Erythroblast (primary cell): ENCODE results near the gene RAB6B.

Experiments used
- DNase-seq, 2 experiments: peaks; one replicate each; lab custom pipeline; 2025; lab: John Stamatoyannopoulos, UW
- GATA1 ChIP-seq: IDR thresholded peaks from 2 replicates; pipeline ENCODE4 v1.6.1; 2011; ENCODE audit warnings: low read depth, mild to moderate bottlenecking, control low read depth, low read length, moderate library complexity
- POLR2A ChIP-seq: IDR thresholded peaks from 2 replicates; pipeline ENCODE4 v1.6.1; 2011; ENCODE audit warnings: mild to moderate bottlenecking, low read length

RAB6B gene

GRCh38 chr3:133895208-133896001, at the start of gene RAB6B:
Gene RAB6B (minus strand): TSS chr3:133895882. CDS start chr3:133895466, 416 bp downstream.
- TF ChIP-seq POLR2A (peak; percentile 68), GATA1 (no peak)
- peak; percentile 75 to 85 for DNase-seq

DNA sequence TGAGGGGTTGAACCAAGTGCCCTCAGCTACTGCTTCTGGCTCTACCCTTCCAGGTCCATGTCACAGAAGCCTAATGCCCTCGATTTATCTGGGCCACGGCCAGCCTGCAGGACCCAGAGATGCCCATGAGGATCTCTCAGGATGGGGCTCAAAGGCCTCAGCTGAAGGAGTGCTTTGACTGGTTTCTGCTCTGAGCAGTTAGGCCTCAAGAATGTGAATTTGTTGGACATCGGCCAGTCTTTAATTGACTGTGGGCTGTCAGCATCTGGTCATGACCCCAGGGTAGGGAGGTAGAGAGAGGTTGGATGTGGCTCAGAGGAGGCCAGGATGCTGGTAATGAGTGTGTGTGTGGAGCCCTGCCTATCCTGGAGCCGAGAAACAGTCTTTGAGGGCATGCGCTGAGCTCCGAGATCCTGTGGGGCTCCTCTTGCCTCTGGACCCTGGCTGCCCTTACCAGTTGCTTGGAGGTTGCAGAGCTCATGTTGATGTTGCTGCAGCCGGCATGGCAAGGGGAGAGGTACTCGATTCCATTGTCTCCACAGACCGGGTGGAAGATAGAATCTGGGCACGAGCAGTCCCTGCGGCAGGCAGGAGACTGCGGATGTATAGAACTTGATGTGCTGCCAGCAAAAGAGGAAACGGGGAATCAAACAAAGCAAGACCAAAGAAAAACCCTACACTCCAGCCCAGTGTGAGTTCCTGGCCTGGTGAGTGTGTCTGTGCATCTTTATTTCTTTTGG, 49.1 kb upstream of the RAB6B start:
- no peak for DNase-seq
- TF ChIP-seq POLR2A: no peak
- no peak for TF ChIP-seq GATA1

DNA sequence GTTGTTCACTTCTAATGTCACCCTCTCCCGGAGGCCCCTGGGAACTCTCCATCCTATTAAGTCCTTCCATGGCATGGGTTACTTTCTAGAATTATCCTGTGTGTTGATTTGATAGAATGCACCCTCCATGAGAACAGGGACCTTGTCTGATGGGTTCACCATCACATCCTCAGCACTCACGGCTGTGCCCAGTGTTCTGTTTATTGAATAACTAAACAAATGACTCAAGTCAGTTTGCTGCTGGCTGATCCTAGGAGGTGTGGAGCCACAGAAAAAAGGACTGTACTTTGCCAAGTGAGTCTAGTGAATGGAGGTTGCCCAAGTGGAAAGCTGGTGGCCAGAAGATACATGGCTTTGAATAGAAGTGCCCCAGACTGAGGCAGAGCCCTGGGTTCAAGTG, 48.5 kb upstream of the RAB6B start:
- DNase-seq: no peak
- TF ChIP-seq GATA1 (no peak), POLR2A (no peak)

GRCh38 chr3:133943639-133944141, 48.0 kb upstream of the RAB6B start:
- DNase-seq: peak; percentile 35 to 45

DNA sequence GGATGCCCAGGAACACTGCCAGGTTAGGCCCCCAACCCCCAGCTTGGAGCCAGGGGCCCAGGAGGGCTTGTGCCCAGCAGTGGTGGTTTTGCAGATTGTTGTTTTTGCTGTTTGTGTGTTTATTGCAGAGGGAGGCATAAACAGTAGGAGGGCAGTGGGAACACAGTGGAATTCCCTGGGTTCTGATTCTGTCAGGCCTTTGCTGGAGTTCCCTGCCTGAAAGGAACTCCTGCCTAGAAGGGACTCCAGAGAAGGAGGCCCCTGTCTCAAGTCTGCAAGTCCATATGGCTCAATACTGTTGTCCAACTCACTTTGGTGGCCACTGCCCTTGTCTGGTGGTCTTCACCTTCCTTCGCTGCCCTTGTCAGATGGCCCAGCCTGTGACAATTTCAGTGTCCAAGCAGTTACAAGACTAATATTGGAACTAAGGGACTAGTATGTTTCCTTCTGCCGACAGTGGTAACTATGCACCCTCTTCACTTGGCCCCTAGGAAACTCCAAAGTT, 47.4 kb upstream of the RAB6B start:
- no peak for DNase-seq
- no peak for TF ChIP-seq GATA1

More at GRCh38 chr3:133943639-133944141, 48.0 kb upstream of the RAB6B start:
- TF ChIP-seq GATA1 (no peak), POLR2A (no peak)

DNA sequence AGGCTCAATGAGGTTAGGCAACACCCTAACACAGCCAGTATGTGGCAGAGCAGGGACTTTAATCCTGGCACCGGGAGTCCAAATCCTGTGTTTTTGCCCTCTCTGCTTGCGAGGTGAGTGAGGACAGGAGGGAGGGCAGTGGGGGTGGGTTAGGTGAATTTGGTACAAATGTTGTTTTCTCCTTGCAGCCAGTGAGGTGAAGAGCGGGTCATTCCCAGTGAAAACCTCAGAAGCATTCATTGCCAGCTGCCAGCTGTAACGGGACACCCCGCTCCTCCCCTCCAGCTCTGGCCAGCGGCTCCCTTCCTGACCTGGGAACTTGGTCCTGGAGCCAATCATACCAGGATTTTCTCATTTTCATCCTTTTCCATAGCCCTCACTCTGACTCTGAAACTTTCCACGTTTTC, 45.7 kb upstream of the RAB6B start:
- DNase-seq: no peak
- TF ChIP-seq GATA1: no peak
- no peak for TF ChIP-seq POLR2A

- no peak for DNase-seq
- no peak for TF ChIP-seq POLR2A
Measured at GRCh38 chr3:133940536-133940935, 44.9 kb upstream of the RAB6B start.

GRCh38 chr3:133939463-133939835, 43.8 kb upstream of the RAB6B start:
- DNase-seq: no peak
- no peak for TF ChIP-seq POLR2A
- no peak for TF ChIP-seq GATA1

- TF ChIP-seq GATA1 (no peak), POLR2A (no peak)
- no peak for DNase-seq
Measured at GRCh38 chr3:133938770-133939462, 43.2 kb upstream of the RAB6B start.

GRCh38 chr3:133937756-133938601, 42.3 kb upstream of the RAB6B start:
- TF ChIP-seq POLR2A (no peak), GATA1 (no peak)
- DNase-seq: no peak

- no peak for DNase-seq
- TF ChIP-seq POLR2A: no peak
Measured at GRCh38 chr3:133937061-133937686, 41.5 kb upstream of the RAB6B start.

DNA sequence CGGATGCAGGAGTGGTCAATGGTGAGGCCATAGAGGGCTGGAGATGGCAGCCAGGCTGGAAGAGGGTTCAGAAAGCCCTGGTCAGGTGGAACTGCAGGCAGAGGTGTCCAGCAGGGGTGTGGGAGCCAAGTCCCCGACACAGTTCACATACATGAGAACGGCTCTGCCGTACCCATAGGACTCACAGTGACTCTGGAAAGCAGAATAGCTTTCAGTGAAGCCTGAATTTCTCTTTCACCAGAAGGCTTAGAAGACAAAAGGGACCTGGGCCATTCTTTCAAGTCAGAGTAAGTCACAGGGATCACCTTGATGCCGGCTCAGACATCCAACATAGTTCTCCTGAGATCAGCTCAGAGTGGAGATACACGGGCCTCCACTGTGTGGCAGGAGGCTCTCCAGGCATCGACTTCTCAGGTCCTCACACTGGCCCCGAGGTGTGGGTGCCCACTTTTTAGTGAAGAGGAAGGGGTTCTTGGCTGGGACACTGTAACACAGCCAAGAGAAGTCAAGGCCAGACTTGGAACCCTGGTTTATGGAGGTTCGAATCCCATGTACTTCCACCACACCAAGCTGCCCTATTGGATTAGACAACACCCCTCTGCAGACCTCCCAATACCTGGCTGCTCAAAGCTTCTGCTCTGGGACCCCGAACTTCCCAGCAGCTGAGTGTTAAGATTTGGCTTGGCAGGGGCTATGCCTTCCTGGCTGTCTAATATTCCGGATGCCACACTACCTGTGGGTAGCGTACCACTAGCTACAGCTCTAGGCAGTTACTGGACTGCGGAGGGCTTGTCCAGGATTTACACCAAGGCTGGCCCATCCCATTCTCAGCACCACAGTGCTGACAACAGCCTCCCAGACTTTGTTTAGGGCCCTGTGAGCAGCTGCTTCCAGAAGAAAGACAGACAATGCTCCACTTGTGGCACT, 40.4 kb upstream of the RAB6B start:
- no peak for TF ChIP-seq POLR2A
- TF ChIP-seq GATA1: no peak
- no peak for DNase-seq
